GM12878 (cell line): ENCODE data around the gene EHBP1L1. TPM values are rescaled to one million over a fixed set of nuclear protein-coding genes. Genes with fewer than 3 reads are reported as not detected.

Experiments
- ATAC-seq: fragments of 200-7000 bp; cut with Tn5 transposase; 3 replicates; pipeline ENCODE4 v1.9.1; 2020; ENCODE audit warnings: mild to moderate bottlenecking, moderate library complexity
- BruUV-seq: library from RNA; stranded (reverse); fragments of 400-500 nt; replicated peaks from 2 replicates; lab custom pipeline; 2021; lab: Mats Ljungman, UMichigan
- CTCF ChIA-PET: fragments of 300-600 bp; sonication (Branson Sonifier 250); formaldehyde crosslinking; extraction: SDS; loops from one replicate; lab custom pipeline; 2021; ENCODE audit warnings: inconsistent platforms; lab: Yijun Ruan, JAX
- POLR2A ChIA-PET: fragments of 350-600 bp; formaldehyde crosslinking; extraction: SDS; loops from one replicate; lab custom pipeline; 2021; ENCODE audit warnings: inconsistent platforms; lab: Charles Lee
- RAD21 ChIA-PET: fragments of 300-600 bp; sonication (Branson Sonifier 250); formaldehyde crosslinking; loops from one replicate; lab custom pipeline; 2023; ENCODE audit warnings: antibody characterized with exemption; ENCODE audit not compliant: unreplicated experiment; lab: Charles Lee
- SMC1A ChIA-PET: fragments of 300-600 bp; sonication (Branson Sonifier 250); formaldehyde crosslinking; loops from one replicate; lab custom pipeline; 2023; ENCODE audit not compliant: unreplicated experiment, uncharacterized antibody; lab: Charles Lee
- DNase-seq: peaks from one replicate; pipeline ENCODE4 v3.0.0-alpha.2; 2011; ENCODE audit warnings: low read depth, low spot score
- FAIRE-seq: peaks from 3 replicates; lab custom pipeline; 2011; peaks lifted over from hg19 to GRCh38; lab: Jason Lieb, UNC
- H2AFZ ChIP-seq: 2 replicates; pipeline ENCODE4 v1.6.0; 2011; ENCODE audit warnings: low read depth, low read length, control low read depth; ENCODE audit not compliant: control insufficient read depth
- H3K27ac ChIP-seq: 2 replicates; pipeline ENCODE4 v1.5.1; 2011; ENCODE audit warnings: control low read depth; ENCODE audit not compliant: control insufficient read depth, insufficient read depth
- H3K27me3 ChIP-seq, 2 experiments: replicated peaks in 1 of 2; 2 replicates each; pipeline versions ENCODE4 v1.6.0 to v1.6.1; 2011; ENCODE audit warnings: low read length in 1 of 2; ENCODE audit not compliant: control insufficient read depth in 2 of 2, insufficient read depth in 2 of 2
- H3K36me3 ChIP-seq, 2 experiments: 2 replicates each; pipeline ENCODE4 v1.5.1; 2011; ENCODE audit warnings: low read length in 1 of 2; ENCODE audit not compliant: control insufficient read depth in 2 of 2, insufficient read depth in 2 of 2
- H3K4me1 ChIP-seq: 2 replicates; pipeline ENCODE4 v1.6.1; 2011; ENCODE audit warnings: mild to moderate bottlenecking, low read length, moderate library complexity, mixed read lengths; ENCODE audit not compliant: control insufficient read depth, insufficient read depth
- H3K4me2 ChIP-seq: 2 replicates; pipeline ENCODE4 v1.6.0; 2011; ENCODE audit warnings: control low read depth; ENCODE audit not compliant: control insufficient read depth, insufficient read depth
- H3K4me3 ChIP-seq: fragments of 200-600 bp; sonication (generic); 2 replicates; pipeline ENCODE4 v1.5.1; 2016
- H3K79me2 ChIP-seq: 2 replicates; pipeline ENCODE4 v1.6.0; 2011; ENCODE audit warnings: low read length; ENCODE audit not compliant: control insufficient read depth, insufficient read depth
- H3K9ac ChIP-seq: 2 replicates; pipeline ENCODE4 v1.8.0; 2011; ENCODE audit warnings: low read length, control low read depth, mixed read lengths; ENCODE audit not compliant: control insufficient read depth, insufficient read depth
- H3K9me3 ChIP-seq: replicated peaks from 3 replicates; pipeline ENCODE4 v1.5.1; 2011; ENCODE audit warnings: mild to moderate bottlenecking, low read length; ENCODE audit not compliant: control insufficient read depth, insufficient read depth
- H4K20me1 ChIP-seq: 2 replicates; pipeline ENCODE4 v1.6.0; 2011; ENCODE audit not compliant: control insufficient read depth, insufficient read depth
- CBFB ChIP-seq: IDR thresholded peaks from 2 replicates; pipeline ENCODE4 v1.6.1; 2016; ENCODE audit warnings: antibody characterized with exemption, low read depth
- CREB1 ChIP-seq: IDR thresholded peaks from 2 replicates; pipeline ENCODE4 v1.6.1; 2012; ENCODE audit warnings: low read depth, mild to moderate bottlenecking, inconsistent platforms
- ESRRA ChIP-seq: IDR thresholded peaks from 2 replicates; pipeline ENCODE4 v1.6.1; 2012; ENCODE audit warnings: mild to moderate bottlenecking, low read length, improper control_type of control experiment
- ETV6 ChIP-seq, 2 experiments: fragments of 450-650 bp in 1 of 2; IDR thresholded peaks in 1 of 2; conservative IDR thresholded peaks in 1 of 2; 2 replicates each; pipeline ENCODE4 v1.6.1; 2014; ENCODE audit warnings: antibody characterized with exemption in 1 of 2, borderline replicate concordance in 1 of 2, low read depth in 1 of 2, mild to moderate bottlenecking in 1 of 2, moderate library complexity in 1 of 2
- GABPA ChIP-seq: IDR thresholded peaks from 2 replicates; pipeline ENCODE4 v1.6.1; 2014; ENCODE audit warnings: antibody characterized with exemption, low read depth, mild to moderate bottlenecking, inconsistent platforms
- HDAC2 ChIP-seq: fragments of 200-600 bp; sonication (generic); IDR thresholded peaks from 2 replicates; pipeline ENCODE4 v1.6.1; 2017
- MEF2A ChIP-seq: IDR thresholded peaks from 2 replicates; pipeline ENCODE4 v1.6.1; 2011; ENCODE audit warnings: low read depth, mild to moderate bottlenecking, low read length, moderate library complexity; ENCODE audit not compliant: insufficient read depth
- RAD21 ChIP-seq: IDR thresholded peaks from 2 replicates; pipeline ENCODE4 v1.6.1; 2011; ENCODE audit warnings: mild to moderate bottlenecking, low read depth, low read length, moderate library complexity; ENCODE audit not compliant: insufficient read depth
- RELA ChIP-seq: fragments of 450-650 bp; IDR thresholded peaks from 2 replicates; pipeline ENCODE4 v1.8.0; 2014; ENCODE audit warnings: borderline replicate concordance; ENCODE audit not compliant: partially characterized antibody
- SMAD1 ChIP-seq: fragments of 450-650 bp; IDR thresholded peaks from 2 replicates; pipeline ENCODE4 v1.6.1; 2018; ENCODE audit warnings: mild to moderate bottlenecking, low read depth; ENCODE audit not compliant: partially characterized antibody
- SREBF1 ChIP-seq: IDR thresholded peaks from 2 replicates; pipeline ENCODE4 v1.6.1; 2012; ENCODE audit warnings: mild to moderate bottlenecking, low read length
- SREBF2 ChIP-seq: IDR thresholded peaks from 2 replicates; pipeline ENCODE4 v1.6.1; 2012; ENCODE audit warnings: mild to moderate bottlenecking, low read length
- STAT1 ChIP-seq: fragments of 450-650 bp; conservative IDR thresholded peaks from 2 replicates; pipeline ENCODE4 v1.6.1; 2014; ENCODE audit warnings: antibody characterized with exemption, mild to moderate bottlenecking
- SUZ12 ChIP-seq: fragments of 200-600 bp; sonication (generic); IDR thresholded peaks from one replicate; pipeline ENCODE4 v1.6.1; 2018; ENCODE audit warnings: antibody characterized with exemption, mild to moderate bottlenecking; ENCODE audit not compliant: unreplicated experiment
- WGBS: methylation state at CpG from one replicate; pipeline ENCODE4 v1.1.6; 2016; ENCODE audit warnings: low lambda C conversion rate; ENCODE audit not compliant: insufficient replicate concordance, insufficient coverage; ENCODE audit errors: missing lambda C conversion rate; 5-methylcytosine and 5-hydroxymethylcytosine counted together
- in situ Hi-C: fragments of 300-500 bp; cut with MboI; formaldehyde crosslinking; loops from 9 replicates; pipeline ENCODE4 v1.14.3; 2018; ENCODE audit warnings: mixed read lengths
- intact Hi-C: fragments of 100-400 bp; cut with micrococcal nuclease; formaldehyde crosslinking; loops from one replicate; pipeline ENCODE4 v1.14.2; 2022; ENCODE audit not compliant: unreplicated experiment
- polyA plus RNA-seq, 11 experiments: library from polyadenylated mRNA; depleted of rRNA in 4 of 11; unstranded in 6 of 11; stranded (reverse) in 5 of 11; fragments of >200 nt; fragmentation: Nextera tagmentation in 4 of 11; fragmentation: Illumina TruSeq in 1 of 11; extraction: Ambion mirVana in 4 of 11; extraction: Trizol in 1 of 11; gene quantifications; 1 replicate in 1 of 11; 2 replicates in 10 of 11; pipeline versions ENCODE4 v1.2.1 to v1.2.3, GENCODE V29; 2011 to 2016; ENCODE audit warnings: inconsistent platforms in 2 of 11, missing spikeins in 2 of 11, low read depth in 1 of 11
- total RNA-seq, 4 experiments: library from RNA; depleted of rRNA in 3 of 4; stranded (reverse); fragments of >200 nt in 3 of 4; fragmentation: Illumina TruSeq in 1 of 4; extraction: Trizol in 1 of 4; gene quantifications; 2 replicates each; pipeline versions ENCODE4 v1.2.1 to v1.2.3, GENCODE V29; 2013 to 2021
- TF ChIP-seq, protein P1 (sequence below): fragments of 450-650 bp; IDR thresholded peaks from 2 replicates; pipeline ENCODE4 v1.6.1; 2017; ENCODE audit warnings: mild to moderate bottlenecking

Gene EHBP1L1
- total and polyA plus RNA-seq, 10 of the 15 experiments (the other 5 are each of a cell fraction or from before 2014, with no cell fraction given) = 0.06 to 99.4 (median 32.7) TPM

DNA sequence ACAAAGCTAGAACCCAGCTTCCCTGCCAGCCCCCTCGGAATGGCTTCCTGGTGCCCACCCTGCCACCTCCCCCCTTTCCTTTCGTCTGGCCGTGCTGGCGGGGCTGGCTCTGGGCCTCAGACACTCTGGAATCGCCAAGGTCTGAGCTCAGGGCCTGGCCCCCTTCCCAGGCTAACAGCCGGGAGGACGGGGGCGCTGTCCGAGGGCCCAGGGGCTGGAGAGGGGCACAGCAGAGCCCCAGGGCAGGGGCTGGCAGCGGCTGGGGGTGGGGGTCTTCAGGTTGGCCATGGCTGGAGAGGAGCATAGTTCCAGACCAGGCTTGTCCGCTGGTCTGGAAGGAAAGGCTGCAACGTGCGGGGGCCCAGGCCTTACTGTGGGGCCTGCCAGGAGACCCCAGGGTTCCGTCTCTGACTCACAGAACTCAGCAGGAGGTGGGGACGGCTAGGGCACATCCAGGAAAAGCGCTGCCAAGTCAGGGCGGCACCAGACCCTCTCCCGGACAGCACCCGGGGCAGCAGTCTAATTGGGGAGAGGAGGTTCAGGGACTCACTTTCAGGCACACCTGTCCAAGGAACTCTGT, 16.8 kb upstream of the EHBP1L1 start:
- no peak overlapping the region for H3K4me3 ChIP-seq
- H3K36me3 ChIP-seq = no peaks in the 10 kb centered on the region
- POLR2A ChIA-PET = interaction anchor here (1.1 kb wide), 1 partner anchor 12 kb away, joined by 3 read pairs; the partner anchor contains the start of gene ZNRD2

GRCh38 chr11:65559535-65559934, 16.3 kb upstream of the EHBP1L1 start:
- no peaks in the 10 kb centered on the region for H3K36me3 ChIP-seq
- POLR2A ChIA-PET = interaction anchor here (0.6 to 1.1 kb wide), 3 partner anchors 11 to 48 kb away, joined by 3 to 4 read pairs (median 3); partner anchors contain the start of gene ZNRD2
- no peak overlapping the region for H2AFZ ChIP-seq
- no peak overlapping the region for H3K27ac ChIP-seq
- no peak overlapping the region for H3K9ac ChIP-seq
- FAIRE-seq (no peak), DNase-seq (no peak), ATAC-seq (no peak)
- no peaks in the 10 kb centered on the region for H3K4me1 ChIP-seq
- RAD21 ChIA-PET = interaction anchor here (1.1 kb wide), 1 partner anchor 11 kb away, joined by 3 read pairs; the partner anchor contains the start of gene ZNRD2
- no peaks in the 10 kb centered on the region for H4K20me1 ChIP-seq
- H3K4me3 ChIP-seq = no peak overlapping the region
- H3K79me2 ChIP-seq = no peaks in the 10 kb centered on the region
- H3K27me3 ChIP-seq = no peaks in the 10 kb centered on the region; a peak in 2 of 4 replicates
- no peak for TF ChIP-seq CBFB
- TF ChIP-seq, protein P1, sequence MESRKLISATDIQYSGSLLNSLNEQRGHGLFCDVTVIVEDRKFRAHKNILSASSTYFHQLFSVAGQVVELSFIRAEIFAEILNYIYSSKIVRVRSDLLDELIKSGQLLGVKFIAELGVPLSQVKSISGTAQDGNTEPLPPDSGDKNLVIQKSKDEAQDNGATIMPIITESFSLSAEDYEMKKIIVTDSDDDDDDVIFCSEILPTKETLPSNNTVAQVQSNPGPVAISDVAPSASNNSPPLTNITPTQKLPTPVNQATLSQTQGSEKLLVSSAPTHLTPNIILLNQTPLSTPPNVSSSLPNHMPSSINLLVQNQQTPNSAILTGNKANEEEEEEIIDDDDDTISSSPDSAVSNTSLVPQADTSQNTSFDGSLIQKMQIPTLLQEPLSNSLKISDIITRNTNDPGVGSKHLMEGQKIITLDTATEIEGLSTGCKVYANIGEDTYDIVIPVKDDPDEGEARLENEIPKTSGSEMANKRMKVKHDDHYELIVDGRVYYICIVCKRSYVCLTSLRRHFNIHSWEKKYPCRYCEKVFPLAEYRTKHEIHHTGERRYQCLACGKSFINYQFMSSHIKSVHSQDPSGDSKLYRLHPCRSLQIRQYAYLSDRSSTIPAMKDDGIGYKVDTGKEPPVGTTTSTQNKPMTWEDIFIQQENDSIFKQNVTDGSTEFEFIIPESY = no peak
- no peak for TF ChIP-seq SREBF2
- no peak for TF ChIP-seq SREBF1
- H3K9me3 ChIP-seq = no peaks in the 10 kb centered on the region
- in situ Hi-C loops (no loop called here), intact Hi-C loops (no loop called here)
- BruUV-seq = no TSS peak
- H3K4me2 ChIP-seq = no peak overlapping the region
- CTCF ChIA-PET = interaction anchor here (0.7 to 2.0 kb wide), 3 partner anchors 18 to 34 kb away, joined by 3 to 6 read pairs (median 3); no protein-coding TSS in a partner anchor
- 67% methylated on average over 5 of the region's 5 CpGs for WGBS
- SMC1A ChIA-PET = no interaction called here

More for the DNA sequence above, 16.8 kb upstream of the EHBP1L1 start:
- Histone ChIP-seq H3K27ac (no peak overlapping the region), H2AFZ (no peak overlapping the region; the same call in 1 of the 2 replicates), H3K9me3 (no peaks in the 10 kb centered on the region), H3K79me2 (no peaks in the 10 kb centered on the region), H3K4me1 (no peaks in the 10 kb centered on the region), H3K4me2 (no peak overlapping the region), H3K27me3 (no peaks in the 10 kb centered on the region; a peak in 2 of 4 replicates), H4K20me1 (no peaks in the 10 kb centered on the region), H3K9ac (no peak overlapping the region)
- in situ Hi-C loops = no loop called here
- TF ChIP-seq RELA (no peak), ESRRA (no peak), RAD21 (no peak), STAT1 (no peak), SUZ12 (no peak), ETV6 (conservative IDR thresholded peaks at IDR 0.05 in 1 of 2, IDR thresholded peaks at IDR 0.05 in 1 of 2; ENCODE audit: borderline replicate concordance in 1 of 2, low read depth in 1 of 2) (no peak), MEF2A (no peak), CREB1 (no peak), GABPA (no peak), HDAC2 (no peak), SMAD1 (no peak)
- no TSS peak for BruUV-seq
- FAIRE-seq (no peak), ATAC-seq (no peak), DNase-seq (no peak)
- SMC1A ChIA-PET = no interaction called here
- WGBS = 70% methylated on average over 17 of the region's 19 CpGs
- RAD21 ChIA-PET = interaction anchor here (1.1 kb wide), 1 partner anchor 11 kb away, joined by 3 read pairs; the partner anchor contains the start of gene ZNRD2
- CTCF ChIA-PET = interaction anchor here (1.2 to 2.0 kb wide), 2 partner anchors 17 to 19 kb away, joined by 3 to 6 read pairs; no protein-coding TSS in a partner anchor
- intact Hi-C loops = no loop called here
